HG03045 (cell line): Measurements from ENCODE around the gene ALDOA.
A peak's percentile ranks its signal among the peaks of the same experiment; 100 is the strongest.
"Not testable (repeated sequence)": the region's sequence is repeated elsewhere in the genome, so short reads cannot be mapped to it uniquely, and the experiment has no call there.

Experiments used
- ATAC-seq: cut with Tn5 transposase; IDR thresholded peaks from one replicate; pipeline ENCODE4 v1.9.1; 2021; ENCODE audit warnings: mild to moderate bottlenecking, moderate library complexity; ENCODE audit not compliant: unreplicated experiment

Gene ALDOA

DNA sequence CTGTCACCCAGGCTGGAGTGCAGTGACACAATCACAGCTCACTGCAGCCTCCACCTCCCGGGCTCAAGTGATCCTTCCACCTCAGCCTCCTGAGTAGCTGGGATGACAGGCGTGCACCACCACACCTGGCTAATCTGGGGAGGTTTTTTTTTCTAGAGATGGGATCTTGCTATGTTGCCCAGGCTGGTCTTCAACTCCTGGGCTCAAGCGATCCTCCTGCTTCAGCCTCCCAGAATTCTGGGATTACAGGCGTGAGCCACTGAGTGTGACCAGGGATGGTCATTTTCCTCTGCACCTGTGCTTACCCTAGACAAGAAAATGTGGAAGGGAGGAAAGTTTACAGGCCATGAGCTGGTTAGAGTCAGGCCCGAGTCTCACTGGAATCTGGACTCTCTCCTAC lies 24.9 kb upstream of the ALDOA start:
- ATAC-seq, result not testable (repeated sequence)

DNA sequence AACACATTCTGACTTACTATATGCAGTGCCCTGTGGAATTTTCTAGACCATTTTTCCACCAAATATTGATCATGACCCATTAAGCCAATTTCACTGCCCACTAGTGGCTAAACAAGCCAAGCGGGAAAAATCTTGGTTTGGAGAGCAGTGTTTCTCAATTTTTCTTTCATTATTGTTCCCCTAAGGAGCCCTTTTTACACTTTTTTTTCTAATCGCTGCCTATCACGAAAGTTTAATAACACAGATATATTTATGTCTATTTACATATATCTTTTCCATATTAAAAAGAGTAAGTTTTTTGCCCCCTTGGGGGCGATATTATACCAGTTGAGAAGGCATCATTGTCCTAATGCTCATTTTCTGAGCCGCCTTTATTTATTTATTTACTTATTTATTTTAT lies 23.7 kb upstream of the ALDOA start:
- ATAC-seq, result no peak

DNA sequence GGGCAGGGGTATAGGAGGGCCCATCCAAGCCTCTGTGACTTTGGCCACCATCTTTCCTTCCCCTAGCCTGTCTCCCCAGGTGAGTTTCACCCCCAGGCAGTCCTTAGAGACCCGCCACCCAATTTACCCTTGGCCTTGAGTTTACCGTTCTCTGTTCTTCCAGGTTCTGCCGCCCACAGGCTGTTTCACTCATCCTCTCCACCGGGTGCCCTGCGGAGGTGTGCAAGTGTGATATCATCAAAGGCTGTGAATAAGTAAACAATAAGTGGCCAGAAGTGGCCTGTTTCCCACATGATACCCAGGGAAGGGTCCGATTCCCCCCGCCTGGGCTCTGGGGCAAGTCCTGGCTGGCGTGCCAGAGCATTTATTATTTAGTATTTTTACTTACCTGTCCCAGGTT lies 19.4 kb upstream of the ALDOA start:
- ATAC-seq, result no peak

DNA sequence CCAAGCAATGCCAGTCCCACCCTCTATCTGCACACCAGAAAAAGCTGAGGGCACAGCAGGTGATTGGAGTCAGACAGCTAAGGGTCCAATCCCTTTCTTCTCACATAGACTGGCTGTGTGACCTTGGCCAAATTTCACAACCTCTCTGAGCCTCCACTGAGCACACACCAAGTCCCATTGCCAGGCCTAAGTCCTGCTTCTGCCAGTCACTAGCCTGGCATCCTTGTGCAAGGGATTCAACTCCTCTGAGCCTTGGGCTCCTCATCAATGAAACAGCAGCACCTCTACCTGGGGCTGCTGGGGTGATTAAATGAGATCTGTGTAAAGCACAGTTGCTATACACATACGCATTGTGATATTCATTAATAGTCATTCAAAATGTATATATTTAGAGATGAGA lies 19.0 kb upstream of the ALDOA start:
- no peak for ATAC-seq

DNA sequence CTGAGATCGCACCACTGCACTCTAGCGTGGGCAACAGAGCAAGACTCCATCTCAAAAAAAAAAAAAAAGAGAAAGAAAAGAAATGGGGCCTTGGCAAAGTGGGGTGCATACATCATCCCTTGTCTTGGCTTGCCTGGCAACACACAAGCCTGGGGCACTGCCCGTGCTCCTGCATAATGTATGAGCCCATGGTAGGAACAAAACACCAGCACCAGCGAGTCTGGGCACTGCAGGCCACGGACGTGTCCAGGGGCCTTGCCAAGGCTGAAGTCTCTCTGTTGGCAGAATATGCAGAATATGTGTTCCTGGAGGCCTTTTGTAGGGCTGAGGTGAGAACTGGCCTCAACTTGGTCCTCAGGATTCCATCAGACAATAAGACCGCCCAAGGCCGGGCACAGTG lies 15.7 kb upstream of the ALDOA start:
- ATAC-seq, result no peak

DNA sequence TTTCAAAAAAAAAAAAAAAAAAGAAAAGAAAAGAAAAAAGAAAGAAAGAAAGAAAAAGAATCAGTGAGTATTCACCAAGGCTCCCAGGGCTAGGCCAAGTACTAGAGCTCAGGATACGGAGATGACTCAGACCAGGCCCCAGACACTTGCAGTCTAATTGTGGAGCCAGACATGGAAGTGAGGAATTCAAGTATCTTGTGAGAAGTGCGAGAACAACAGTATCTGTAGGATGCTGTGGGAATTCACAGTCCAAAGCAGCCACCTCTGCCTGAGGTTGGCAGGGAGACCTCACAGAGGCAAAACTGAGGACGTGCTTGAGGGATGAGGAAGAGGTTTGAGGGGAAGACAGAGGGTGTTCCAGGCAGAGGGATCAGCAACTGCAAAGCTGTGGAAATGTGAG lies 14.0 kb upstream of the ALDOA start:
- no peak for ATAC-seq

DNA sequence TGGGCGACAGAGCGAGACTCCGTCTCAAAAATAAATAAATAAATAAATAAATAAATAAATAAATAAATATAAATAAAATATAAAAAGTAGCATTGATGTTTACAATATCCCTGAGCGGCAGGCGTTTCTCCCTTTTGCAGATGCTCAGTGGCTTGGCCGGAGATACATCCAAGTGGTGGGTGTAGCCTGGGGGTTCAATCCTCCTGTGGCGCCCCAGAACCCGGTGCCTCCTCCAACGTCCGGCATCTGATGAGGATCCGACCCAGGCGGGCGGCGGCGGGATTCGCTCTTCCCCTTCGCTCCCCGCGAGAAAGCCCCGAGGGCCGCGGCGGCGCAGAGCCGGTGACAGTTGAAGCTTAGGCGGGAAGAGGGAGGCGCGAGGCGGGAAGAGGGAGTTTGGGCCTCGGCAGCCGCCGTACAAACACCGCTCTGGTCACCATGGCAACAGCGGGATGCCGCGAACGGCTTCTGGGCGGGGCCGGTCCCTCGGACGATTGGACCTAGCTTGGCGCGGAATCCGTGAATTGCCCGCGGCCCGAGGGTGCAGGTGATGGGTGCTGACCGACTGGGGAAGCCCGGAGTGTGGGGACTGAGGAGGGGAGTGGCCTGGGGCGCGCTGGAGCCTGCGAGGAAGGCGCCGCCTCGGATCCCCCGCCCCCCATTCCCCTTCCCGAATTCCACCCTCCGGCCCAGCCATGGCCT lies 12.7 kb upstream of the ALDOA start:
- peak; percentile 65 for ATAC-seq

DNA sequence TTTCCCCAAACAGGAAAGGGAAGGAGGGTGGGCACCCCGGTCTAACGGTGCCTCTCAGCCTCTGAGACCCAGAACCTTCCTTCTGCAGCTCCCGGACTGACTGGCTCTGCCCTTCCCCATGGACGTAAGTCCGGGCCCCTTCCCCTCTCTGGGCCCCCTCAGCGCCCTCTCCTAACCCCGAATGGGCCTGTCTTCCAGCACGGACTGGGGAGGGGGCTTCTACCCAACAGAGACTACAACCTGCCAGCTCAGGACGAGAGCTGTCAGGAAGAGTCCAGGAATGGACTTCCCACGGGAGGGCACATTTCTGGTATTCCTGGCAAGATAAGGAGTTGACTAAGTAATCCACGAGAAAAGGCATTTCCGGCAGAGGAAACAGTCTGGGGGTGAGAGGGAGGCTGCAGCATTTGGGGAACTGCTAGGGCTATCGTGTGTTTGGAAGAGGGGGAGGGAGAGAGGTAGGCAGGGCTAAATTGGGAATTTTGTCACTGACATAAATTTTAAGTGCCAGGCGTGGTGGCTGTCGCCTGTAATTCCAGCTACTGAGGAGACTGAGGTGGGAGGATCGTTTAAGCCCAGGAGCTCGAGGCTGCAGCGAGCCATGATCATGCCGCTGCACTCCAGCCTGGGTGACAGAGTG lies 12.1 kb upstream of the ALDOA start:
- no peak for ATAC-seq

DNA sequence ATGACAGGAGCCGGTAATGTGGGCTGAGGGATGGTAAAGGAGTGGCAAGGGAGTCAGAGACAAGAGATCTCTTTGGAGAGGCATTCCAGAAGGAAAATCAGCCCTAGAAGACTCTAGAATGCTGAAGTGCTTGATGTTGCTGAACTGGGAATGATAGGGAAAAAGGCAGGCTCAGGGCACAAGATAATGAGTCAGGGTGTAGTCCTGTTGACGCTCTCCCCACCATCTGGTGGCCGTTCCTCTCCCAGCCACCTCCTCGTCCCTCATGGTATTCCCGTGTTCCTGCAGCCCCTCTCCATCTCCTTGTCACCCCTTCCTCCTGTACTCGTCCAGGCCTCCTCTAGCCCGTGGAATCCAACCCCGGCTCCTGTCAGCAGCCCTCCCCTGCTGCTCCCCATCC lies 11.1 kb upstream of the ALDOA start:
- no peak for ATAC-seq

DNA sequence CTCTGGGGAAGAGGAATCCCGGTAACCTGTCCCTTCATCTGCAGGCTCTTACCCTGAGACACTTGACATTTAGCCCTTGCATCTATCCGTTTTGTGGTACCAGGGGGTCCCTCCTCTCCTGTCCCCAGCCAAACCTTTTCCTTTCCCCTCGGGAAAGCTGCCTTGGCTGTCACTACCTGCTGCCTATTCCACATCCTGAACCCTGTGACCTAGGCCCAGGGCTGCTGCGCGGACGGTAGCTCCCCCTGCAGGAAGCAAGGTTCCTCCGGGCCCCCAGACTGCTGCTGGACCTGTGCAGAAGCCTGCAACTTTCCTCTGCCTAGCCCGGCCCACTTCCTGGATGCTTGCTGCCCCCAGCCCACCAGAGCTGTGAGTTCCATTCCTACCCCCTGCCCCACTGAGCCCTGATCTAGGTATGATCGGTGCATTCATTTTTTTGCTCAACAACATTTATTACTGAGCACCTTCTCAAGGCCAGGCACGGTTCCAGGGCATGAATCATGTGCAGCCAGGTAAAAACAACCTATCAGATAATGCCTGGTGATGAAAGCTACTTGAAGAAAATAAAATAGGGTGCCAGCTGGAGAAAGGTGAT lies 10.5 kb upstream of the ALDOA start:
- ATAC-seq, result no peak

DNA sequence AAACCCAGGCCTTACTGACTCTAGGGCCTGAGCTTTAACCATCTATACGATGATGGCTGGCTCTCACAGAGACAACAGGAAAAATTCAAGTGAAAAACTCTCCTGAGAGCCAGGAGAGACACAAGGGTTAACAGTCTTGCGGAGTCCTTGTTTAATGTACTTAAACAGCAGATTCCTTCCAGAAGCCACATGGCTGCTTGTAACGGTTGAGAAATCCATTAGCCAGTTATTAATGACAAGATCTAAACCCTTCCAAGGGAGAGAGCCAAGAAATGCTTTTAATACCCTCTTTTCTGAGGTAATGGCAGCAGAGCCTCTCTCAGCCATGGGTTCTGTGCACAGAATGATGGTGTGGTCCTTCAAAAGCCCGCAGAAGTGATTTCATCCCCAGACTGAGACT lies 5.2 kb upstream of the ALDOA start:
- ATAC-seq, result no peak

DNA sequence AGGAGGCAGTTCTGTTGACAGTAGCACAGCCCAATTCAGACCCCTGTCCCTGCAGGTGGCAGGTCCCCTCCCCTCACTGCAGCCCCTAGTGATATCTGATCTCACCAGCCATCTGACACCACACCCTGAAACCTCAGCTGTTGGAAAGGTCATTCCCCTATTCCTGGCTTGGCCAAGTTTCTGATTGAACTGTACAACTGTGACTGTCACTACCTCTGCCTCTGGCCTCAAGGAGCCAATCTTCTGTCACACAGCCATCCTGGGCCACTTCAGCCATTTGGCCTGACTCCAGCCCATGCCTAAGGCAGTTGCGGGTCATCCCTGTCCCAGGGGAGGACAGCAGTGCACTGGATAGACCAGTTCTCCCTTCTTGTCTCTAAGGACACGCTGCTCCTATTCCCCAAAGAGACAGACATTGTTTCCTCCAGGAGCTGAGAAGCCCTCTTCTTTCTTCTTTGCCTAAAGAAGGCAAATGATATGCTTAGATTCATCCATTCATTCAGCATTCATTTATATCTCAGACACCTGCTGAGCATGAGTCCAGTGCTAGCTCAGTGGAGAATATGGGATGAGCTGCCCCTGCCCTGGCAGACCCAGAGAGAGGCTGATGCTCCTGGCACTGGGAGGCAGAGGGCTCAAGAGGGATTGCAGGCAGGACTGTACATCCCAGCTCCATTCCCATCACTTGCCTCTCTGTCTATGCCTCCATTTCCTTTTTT lies 4.6 kb upstream of the ALDOA start:
- no peak for ATAC-seq

DNA sequence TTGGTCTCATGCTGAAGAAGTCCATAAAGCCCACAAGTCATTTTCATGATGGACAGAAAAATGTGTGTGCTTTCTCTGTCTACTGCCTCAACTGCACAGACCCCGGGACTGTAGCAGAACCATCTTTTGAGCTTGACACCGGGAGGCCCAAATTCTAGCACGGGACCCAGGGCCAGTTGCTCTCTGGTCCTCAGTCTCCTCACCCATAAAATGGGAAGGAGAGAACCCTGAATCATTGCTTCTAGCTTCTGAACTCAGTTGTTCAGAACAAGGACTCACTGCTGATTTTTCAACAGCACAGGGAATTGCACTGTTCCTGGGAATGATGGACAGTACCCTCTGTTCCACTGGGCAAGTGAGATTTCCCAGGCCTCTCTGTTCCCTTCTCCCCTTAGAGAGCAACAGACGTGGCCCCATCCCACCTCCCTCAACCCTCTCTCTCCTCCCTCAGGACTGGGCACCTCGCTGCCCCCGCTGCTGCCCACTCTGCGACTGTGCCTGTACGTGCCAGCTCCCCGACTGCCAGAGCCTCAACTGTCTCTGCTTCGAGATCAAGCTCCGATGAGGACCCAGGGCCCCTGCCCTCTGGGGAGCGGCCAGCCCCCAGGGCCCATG lies 2.2 kb upstream of the ALDOA start:
- ATAC-seq, result no peak

DNA sequence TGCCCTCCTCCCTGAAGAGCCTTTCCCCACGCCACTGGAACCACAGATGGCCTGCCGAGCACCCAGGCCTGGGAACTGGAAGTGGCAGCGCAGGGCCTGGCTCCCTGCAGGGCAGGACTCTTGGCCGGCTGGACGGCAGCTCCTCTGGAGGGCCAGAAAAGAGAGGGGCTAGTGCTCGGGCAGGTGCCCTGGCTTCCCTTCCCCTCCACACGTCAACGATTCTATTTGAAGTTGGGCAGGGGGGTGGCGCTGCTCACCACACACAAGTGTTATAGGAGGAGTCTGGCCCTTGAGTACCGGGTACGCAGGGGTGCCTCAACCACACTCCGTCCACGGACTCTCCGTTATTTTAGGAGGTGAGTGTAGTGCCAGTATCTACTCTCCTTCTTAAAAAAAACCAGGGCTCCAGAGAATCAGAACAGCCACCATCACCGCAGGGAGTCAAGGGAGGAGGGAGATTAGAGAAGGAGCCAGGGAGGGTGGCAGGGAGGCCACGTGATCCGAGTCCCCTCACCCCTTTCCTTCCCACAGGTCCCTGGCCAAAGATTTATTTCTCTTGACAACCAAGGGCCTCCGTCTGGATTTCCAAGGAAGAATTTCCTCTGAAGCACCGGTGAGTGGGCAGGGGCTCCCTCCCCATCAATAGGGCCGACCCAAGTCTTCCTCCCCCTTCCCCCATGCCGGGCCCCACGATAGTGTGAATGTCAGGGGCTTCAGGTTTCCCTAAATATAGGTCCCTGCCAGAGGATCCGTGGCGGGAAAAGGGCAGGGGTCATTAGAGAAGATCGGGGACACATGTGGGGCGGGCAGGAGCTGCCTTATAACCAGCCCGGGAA lies 1.4 kb upstream of the ALDOA start:
- ATAC-seq, result no peak

DNA sequence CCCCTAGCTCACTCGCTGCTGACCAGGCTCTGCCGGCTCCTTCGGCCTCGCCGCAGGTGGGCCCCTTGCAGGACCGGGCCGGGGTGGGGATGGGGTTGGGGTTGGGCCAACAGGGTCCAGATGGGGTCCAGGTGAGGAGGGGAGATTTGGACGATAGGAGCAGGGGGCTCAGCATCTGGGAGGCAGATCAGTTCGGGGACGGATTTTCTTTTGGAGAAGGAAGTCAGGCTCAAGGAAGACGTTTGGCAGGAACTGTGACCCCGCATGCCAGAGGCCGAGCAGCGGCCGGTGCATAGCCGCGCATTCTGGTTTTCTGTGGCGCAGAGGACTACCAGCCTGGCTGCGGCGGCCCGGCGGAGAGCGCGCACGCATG lies 845 bp upstream of the ALDOA start:
- ATAC-seq, result no peak

DNA sequence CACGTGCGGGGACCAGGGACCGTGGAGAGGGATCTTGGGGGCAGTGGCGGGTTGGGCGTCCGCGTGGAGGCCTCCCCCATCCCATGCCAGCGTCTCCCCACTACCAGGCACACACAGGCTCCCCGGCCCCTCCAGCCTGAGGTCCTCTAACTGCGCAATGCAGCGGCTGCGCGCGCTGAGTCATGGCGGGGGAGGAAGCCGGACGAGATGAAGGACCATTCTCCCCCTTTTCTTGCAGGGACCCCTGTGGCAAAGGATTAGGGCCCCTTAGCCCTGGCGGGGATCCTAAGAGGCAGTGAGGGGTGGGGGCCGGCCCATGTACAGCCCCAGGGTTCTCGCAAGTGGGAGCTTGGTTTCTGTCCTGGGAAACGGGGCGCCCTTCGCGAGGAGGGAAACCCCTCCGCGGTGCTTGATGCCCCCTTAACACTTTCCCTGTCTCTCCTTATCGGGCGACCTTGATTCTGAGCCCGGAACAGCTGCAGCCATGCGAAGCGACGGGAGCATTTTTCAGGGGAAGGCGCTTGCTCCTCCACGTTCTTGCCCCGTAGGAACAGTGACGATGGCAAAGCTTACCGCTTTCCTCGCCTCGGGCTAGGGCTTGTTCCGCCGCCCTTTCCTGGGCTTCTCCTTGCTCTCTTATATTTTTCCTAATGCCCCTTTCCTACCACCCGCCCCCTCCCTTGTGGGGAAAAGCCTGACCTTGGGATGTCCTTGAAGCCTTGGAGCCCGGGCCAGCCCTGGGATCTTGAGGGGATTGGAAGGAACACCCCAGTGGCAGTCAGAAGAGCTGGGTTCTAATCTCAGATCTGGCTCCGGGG lies 592 bp downstream of the ALDOA start:
- no peak for ATAC-seq

DNA sequence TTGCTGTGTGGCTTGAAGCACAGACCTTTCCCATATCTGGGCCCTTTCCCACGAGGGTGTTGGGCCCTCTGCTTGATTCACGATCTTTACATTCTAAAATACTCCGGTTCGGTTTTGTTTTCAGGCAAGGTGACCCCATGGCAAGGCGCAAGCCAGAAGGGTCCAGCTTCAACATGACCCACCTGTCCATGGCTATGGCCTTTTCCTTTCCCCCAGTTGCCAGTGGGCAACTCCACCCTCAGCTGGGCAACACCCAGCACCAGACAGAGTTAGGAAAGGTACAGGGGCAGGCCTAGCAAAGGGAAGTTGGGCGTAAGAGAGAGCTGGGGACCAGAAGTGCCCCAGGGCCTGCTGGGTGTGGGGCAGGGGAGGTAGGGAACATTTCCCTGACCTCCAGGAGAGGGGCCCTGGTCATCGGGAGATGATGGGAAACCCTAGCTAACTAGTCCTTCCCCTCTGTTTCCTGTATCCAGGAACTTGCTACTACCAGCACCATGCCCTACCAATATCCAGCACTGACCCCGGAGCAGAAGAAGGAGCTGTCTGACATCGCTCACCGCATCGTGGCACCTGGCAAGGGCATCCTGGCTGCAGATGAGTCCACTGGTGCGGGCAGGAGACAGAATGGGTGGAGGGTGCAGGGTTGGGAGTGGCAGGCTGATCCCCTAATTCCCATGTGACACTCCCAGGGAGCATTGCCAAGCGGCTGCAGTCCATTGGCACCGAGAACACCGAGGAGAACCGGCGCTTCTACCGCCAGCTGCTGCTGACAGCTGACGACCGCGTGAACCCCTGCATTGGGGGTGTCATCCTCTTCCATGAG lies 1.4 kb downstream of the ALDOA start:
- no peak for ATAC-seq

DNA sequence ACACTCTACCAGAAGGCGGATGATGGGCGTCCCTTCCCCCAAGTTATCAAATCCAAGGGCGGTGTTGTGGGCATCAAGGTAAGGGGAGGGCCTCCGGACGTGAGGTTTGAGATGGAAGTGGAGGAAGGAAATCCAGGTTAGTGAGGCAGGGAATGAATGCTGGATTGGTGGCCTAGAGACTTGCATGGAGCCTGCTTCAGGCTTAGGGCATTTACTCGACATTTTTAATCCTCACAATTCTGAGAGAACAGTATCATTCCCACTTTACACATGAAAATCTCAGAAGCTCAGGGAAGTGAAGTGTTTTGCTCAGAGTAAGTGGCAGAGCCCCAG lies 2.0 kb downstream of the ALDOA start:
- no peak for ATAC-seq

DNA sequence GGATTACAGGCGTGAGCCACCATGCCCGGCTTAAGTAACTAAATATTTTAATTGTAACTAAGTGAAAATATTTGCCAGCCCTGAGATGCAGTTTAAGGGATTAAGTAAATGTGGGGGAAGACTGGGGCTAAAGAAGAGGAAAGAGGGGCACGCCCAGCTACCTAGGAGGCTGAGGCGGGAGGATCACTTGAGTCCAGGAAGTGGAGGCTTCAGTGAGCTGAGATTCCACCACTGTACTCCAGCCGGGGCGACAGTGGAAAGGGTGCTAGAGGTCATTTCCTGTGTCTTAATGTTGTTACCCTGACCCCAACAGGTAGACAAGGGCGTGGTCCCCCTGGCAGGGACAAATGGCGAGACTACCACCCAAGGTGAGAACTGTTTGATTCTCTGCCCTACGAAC lies 2.8 kb downstream of the ALDOA start:
- ATAC-seq, result no peak
